Activated gamma-delta T cell (primary cell): Measurements from ENCODE around the gene RAB11FIP4.

Source experiments
- DNase-seq: peaks from one replicate; lab custom pipeline; 2025; lab: John Stamatoyannopoulos, UW

RAB11FIP4 gene

GRCh38 chr17:31486351-31487062 is 95.0 kb downstream of the RAB11FIP4 start:
- DNase-seq: no peak

GRCh38 chr17:31487063-31487647 is 95.7 kb downstream of the RAB11FIP4 start:
- no peak for DNase-seq

- peak; percentile 100 for DNase-seq
Observed at GRCh38 chr17:31487648-31488263, 96.3 kb downstream of the RAB11FIP4 start.

- no peak for DNase-seq
Observed at GRCh38 chr17:31488264-31488981, 96.9 kb downstream of the RAB11FIP4 start.

- DNase-seq: no peak
Observed at GRCh38 chr17:31488982-31489294, 97.5 kb downstream of the RAB11FIP4 start.

GRCh38 chr17:31489295-31490018 is 98.0 kb downstream of the RAB11FIP4 start:
- DNase-seq: no peak

GRCh38 chr17:31490019-31490650 is 98.7 kb downstream of the RAB11FIP4 start:
- DNase-seq: no peak

GRCh38 chr17:31490671-31491375 is 99.3 kb downstream of the RAB11FIP4 start:
- no peak for DNase-seq

GRCh38 chr17:31491376-31492131 is 100.1 kb downstream of the RAB11FIP4 start:
- no peak for DNase-seq

GRCh38 chr17:31492206-31492605 is 100.7 kb downstream of the RAB11FIP4 start:
- no peak for DNase-seq

GRCh38 chr17:31492880-31493655 is 101.6 kb downstream of the RAB11FIP4 start:
- no peak for DNase-seq

- no peak for DNase-seq
Observed at GRCh38 chr17:31493656-31494155, 102.2 kb downstream of the RAB11FIP4 start.

- DNase-seq: no peak
Observed at GRCh38 chr17:31494259-31495021, 103.0 kb downstream of the RAB11FIP4 start.

GRCh38 chr17:31495022-31495885 is 103.8 kb downstream of the RAB11FIP4 start:
- no peak for DNase-seq

- no peak for DNase-seq
Observed at GRCh38 chr17:31496097-31496496, 104.6 kb downstream of the RAB11FIP4 start.

GRCh38 chr17:31496601-31497000 is 105.1 kb downstream of the RAB11FIP4 start:
- DNase-seq: no peak

- no peak for DNase-seq
Observed at GRCh38 chr17:31497431-31497830, 106.0 kb downstream of the RAB11FIP4 start.
